H54 (cell line): ENCODE data around the gene NR4A3.
A peak's percentile ranks its signal among the peaks of the same experiment; 100 is the strongest.

Experiments used
- DNase-seq: peaks from one replicate; pipeline ENCODE4 v3.0.0; 2011; ENCODE audit warnings: low spot score, mixed read lengths; ENCODE audit not compliant: insufficient read length
- FAIRE-seq: peaks from 3 replicates; lab custom pipeline; 2011; peaks lifted over from hg19 to GRCh38; lab: Jason Lieb, UNC
- POLR2A ChIP-seq: IDR thresholded peaks from 2 replicates; pipeline ENCODE4 v1.6.1; 2011; ENCODE audit warnings: low read depth, mild to moderate bottlenecking, low read length

NR4A3 gene

GRCh38 chr9:99807276-99807852 is 14.3 kb upstream of the NR4A3 start:
- no peak for TF ChIP-seq POLR2A
- DNase-seq (peak; percentile 60), FAIRE-seq (peak; percentile 88)

- FAIRE-seq (peak; percentile 90), DNase-seq (no peak)
- no peak for TF ChIP-seq POLR2A
Measured at GRCh38 chr9:99807956-99808355, 13.7 kb upstream of the NR4A3 start.

DNA sequence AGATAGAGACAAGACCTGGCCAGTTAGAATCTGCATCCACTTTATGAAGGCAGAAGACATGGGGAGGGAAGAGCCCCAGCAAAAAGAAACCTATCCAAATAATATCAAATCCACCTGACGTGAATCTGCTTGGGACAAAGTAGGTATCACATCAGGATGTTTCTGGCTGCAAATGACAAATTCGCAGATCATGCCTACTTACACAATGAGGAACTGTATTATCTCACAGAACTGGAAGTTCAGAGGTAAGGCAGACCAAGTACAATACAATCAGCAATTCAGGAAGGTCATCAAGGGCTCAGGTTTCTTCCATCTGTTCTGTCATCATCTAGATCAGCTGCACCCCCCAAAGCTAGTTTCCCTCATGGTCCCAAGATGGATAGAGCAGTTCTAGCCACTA is 13.2 kb upstream of the NR4A3 start:
- TF ChIP-seq POLR2A, result no peak
- DNase-seq (no peak), FAIRE-seq (no peak)

DNA sequence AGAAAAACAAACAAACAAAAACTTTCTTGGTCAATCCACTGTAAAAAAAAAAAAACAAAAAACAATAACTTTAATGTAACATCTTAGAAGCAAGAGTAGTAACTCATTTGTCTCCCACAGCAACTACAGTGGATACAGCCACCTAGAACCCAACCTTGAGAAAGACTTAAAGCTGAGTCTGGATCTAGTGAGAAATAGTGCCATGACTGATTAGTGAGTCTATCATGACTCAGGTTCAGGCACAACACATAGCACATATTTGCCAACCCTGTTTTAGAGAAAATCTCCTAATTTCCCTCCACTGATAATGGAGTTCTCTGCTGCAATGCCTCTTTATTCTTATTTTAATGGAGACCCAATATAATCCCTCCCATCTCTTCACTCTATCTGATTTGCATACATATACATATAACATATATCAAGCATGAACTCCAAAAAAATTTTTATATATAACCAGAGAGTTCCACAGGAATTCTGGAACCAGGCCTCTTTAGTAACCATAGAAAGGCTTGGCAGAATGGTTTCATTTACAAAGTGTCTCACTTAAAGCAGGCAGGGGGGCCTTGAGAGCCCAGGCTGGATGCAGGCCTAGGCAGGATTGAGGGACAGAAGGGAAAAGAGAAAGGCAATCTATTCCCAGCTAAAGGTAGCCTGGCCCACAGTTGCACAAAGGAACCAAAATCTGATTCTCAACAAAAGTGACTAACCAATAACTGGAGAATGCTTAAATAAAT is 11.9 kb upstream of the NR4A3 start:
- no peak for DNase-seq
- TF ChIP-seq POLR2A, result no peak
- FAIRE-seq, result peak; percentile 84

DNA sequence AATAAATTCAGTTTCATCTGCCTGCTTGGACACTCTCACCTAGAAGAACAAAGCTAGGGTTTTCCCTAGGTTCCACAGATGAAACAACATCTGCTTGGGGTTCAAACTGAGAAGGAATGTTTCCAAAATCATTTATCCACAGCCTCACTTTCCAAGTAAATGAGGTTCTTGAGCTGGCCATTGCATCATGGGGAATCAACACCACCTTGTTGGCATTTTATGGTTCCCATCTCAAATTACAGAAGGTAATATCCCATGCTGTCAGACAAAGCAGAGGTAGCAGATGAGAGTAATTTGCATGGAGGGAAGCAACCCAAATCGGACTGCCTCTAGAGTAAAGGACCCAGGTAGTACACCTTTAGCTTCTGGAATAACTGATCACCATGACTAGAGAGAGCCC is 10.5 kb upstream of the NR4A3 start:
- DNase-seq (no peak), FAIRE-seq (no peak)
- TF ChIP-seq POLR2A, result no peak

DNA sequence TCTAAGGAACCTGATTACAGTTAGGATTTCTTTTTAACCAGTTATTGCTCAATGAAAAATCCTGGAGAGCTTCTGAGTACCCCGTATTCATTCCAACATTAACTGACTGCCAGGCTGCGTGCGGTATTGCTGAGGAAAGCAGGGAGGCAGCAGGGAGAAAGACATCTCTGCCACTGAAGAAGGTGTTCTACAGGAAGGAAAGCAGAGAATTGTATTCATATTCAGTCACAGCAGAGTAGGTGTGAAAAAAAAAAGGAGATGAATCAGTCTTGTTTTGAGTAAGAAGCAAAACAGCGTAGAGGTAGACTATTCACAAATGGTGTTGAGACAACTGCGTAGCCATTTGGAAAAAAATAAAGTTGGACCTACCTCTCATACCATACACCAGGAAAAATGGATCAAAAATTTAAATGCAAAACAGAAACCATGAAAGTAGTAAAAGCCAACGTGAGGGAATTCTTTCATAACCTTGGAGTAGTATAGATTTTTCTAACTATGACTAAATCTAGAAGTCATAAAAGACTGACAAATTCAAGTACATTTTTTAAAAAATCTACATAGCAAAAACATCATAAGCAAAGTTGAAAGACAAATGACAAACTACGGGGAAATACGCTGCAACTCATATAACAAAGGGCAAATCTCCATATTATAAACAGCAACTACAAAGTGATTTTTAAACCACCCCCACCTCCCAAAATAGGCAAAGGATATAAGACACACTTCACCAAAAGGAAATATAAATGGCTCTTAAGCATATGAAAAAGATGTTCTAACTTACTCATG is 9.9 kb upstream of the NR4A3 start:
- peak; percentile 33 for FAIRE-seq
- DNase-seq, result no peak
- TF ChIP-seq POLR2A, result no peak

- DNase-seq (no peak), FAIRE-seq (no peak)
- TF ChIP-seq POLR2A, result no peak
Measured at GRCh38 chr9:99813739-99814138, 7.9 kb upstream of the NR4A3 start.

- FAIRE-seq, result no peak
- no peak for DNase-seq
- no peak for TF ChIP-seq POLR2A
Measured at GRCh38 chr9:99814359-99814758, 7.3 kb upstream of the NR4A3 start.

DNA sequence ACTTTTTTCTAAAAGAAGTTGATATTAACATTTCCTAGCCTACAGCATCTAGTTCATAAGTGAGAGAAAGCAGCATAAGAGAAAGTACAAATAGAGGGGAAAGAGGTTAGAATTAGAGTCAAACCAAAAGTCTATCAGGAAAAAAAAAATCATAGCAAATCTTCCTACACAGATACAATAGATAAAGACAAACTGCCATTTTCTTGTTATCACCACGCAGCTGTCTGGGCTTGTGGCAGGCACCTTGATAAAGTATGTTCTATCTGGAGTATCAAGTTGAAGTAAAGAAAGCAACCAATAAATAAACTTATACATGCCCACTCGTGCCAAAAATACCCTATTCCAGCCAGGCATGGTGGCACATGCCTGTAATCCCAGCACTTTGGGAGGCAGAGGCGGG is 5.3 kb upstream of the NR4A3 start:
- TF ChIP-seq POLR2A, result no peak
- no peak for FAIRE-seq
- no peak for DNase-seq

GRCh38 chr9:99818500-99818899 is 3.2 kb upstream of the NR4A3 start:
- DNase-seq (no peak), FAIRE-seq (no peak)
- no peak for TF ChIP-seq POLR2A

DNA sequence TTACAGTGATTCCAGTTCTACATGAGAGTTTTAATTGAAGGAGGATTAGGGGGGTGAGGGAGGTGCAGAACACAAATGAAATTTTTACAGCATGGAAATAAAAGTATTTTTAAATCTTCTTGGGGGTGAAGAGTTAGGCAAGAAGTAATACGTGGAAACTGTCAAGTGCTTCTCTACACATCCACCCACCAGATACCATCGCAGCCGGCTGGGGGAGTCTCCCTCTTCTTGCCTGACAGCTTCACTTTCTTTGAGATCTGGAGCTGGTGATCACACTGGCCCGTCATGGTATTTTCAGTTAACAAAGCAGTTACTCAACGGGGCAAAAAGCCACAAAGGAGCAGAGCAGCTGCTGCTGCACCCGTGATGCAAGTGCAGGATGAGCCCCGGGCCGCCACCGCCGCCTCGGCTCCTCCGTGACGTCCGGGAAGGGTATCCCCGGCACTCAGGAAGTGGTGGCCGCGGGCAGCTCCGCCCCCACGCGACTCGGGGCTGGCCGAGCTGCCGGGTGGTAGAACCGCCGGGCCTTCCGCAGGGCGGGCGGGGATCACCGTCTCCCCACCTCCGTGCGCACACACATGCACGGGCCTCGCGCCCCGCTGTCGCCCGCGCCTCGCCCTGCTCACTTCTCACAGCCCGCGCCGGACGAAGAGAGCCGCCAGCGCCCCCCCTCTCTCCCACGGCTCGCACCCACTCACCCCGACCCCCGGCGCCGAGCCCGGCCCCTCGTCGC is 2.4 kb upstream of the NR4A3 start:
- TF ChIP-seq POLR2A, result peak; percentile 91
- FAIRE-seq, result no peak
- DNase-seq, result peak; percentile 97

GRCh38 chr9:99819856-99820684 is 1.6 kb upstream of the NR4A3 start:
- 0 out of 2 replicates have a peak, but pooled peaks have one; percentile 6 for TF ChIP-seq POLR2A
- FAIRE-seq, result no peak
- DNase-seq, result peak; percentile 94
